Naive thymus-derived CD4-positive, alpha-beta T cell (primary cell): ENCODE measurements around the gene CLIC5. TPM values are rescaled to one million over a fixed set of nuclear protein-coding genes. Genes with fewer than 3 reads are reported as not detected.
A peak's percentile ranks its signal among the peaks of the same experiment; 100 is the strongest.

ENCODE experiments used
- ATAC-seq: fragments of 150-1000 bp; cut with Tn5 transposase; 2 replicates; pipeline ENCODE4 v1.10.0; 2021; ENCODE audit warnings: mild to moderate bottlenecking, moderate library complexity
- CTCF ChIA-PET: fragments of 350-600 bp; sonication (Branson Sonifier 250); formaldehyde crosslinking; loops from one replicate; lab custom pipeline; 2021; ENCODE audit warnings: antibody characterized with exemption; lab: Charles Lee
- POLR2A ChIA-PET: fragments of 350-600 bp; sonication (Branson Sonifier 250); formaldehyde crosslinking; loops from one replicate; lab custom pipeline; 2021; ENCODE audit warnings: antibody characterized with exemption, inconsistent platforms; lab: Charles Lee
- DNase-seq, 9 donors: peaks; one replicate each; pipeline versions ENCODE4 v3.0.0 to v3.0.0-alpha.2; 2020 to 2022; ENCODE audit warnings: mixed read lengths in 1 of 9
- H3K27ac ChIP-seq: one replicate; pipeline ENCODE4 v1.7.0; 2013; ENCODE audit warnings: mild to moderate bottlenecking, low read depth, low read length, moderate library complexity
- H3K27me3 ChIP-seq, 2 donors: one replicate each; pipeline ENCODE4 v1.7.0; 2013; ENCODE audit warnings: low read length in 2 of 2, mild to moderate bottlenecking in 2 of 2, moderate library complexity in 2 of 2; ENCODE audit not compliant: control insufficient read depth in 2 of 2, insufficient read depth in 2 of 2
- H3K36me3 ChIP-seq, 3 experiments: 1 replicate in 2 of 3; 2 replicates in 1 of 3; pipeline ENCODE4 v1.7.0; 2013; ENCODE audit warnings: low read length in 3 of 3, mild to moderate bottlenecking in 3 of 3, moderate library complexity in 1 of 3; ENCODE audit not compliant: insufficient read depth in 3 of 3, control insufficient read depth in 2 of 3
- H3K4me1 ChIP-seq, 2 donors: one replicate each; pipeline ENCODE4 v1.7.0; 2013; ENCODE audit warnings: low read length in 2 of 2, mild to moderate bottlenecking in 2 of 2, moderate library complexity in 1 of 2; ENCODE audit not compliant: control insufficient read depth in 2 of 2, insufficient read depth in 2 of 2
- H3K4me3 ChIP-seq: 2 replicates; pipeline ENCODE4 v1.7.0; 2013; ENCODE audit warnings: mild to moderate bottlenecking, low read length
- H3K9me3 ChIP-seq, 3 experiments: 1 replicate in 2 of 3; 2 replicates in 1 of 3; pipeline ENCODE4 v1.7.0; 2013; ENCODE audit warnings: low read length in 3 of 3; ENCODE audit not compliant: control insufficient read depth in 2 of 3
- H3K27ac Mint-ChIP-seq, 9 donors: one replicate each; pipeline ENCODE4 v1.8.0; 2020 to 2022; ENCODE audit warnings: mixed read lengths in 9 of 9, mild to moderate bottlenecking in 8 of 9, moderate library complexity in 5 of 9, inconsistent platforms in 2 of 9
- H3K27me3 Mint-ChIP-seq, 5 donors: one replicate each; pipeline ENCODE4 v1.8.0; 2021 to 2022; ENCODE audit warnings: mixed read lengths in 5 of 5, mild to moderate bottlenecking in 1 of 5
- H3K36me3 Mint-ChIP-seq, 5 donors: one replicate each; pipeline ENCODE4 v1.8.0; 2020 to 2022; ENCODE audit warnings: mixed read lengths in 5 of 5, mild to moderate bottlenecking in 3 of 5, inconsistent platforms in 1 of 5
- H3K4me1 Mint-ChIP-seq, 7 donors: one replicate each; pipeline ENCODE4 v1.8.0; 2020 to 2022; ENCODE audit warnings: mixed read lengths in 7 of 7, mild to moderate bottlenecking in 3 of 7, inconsistent platforms in 1 of 7
- H3K4me3 Mint-ChIP-seq, 10 donors: one replicate each; pipeline ENCODE4 v1.8.0; 2020 to 2022; ENCODE audit warnings: mild to moderate bottlenecking in 10 of 10, mixed read lengths in 10 of 10, moderate library complexity in 6 of 10, inconsistent platforms in 2 of 10
- H3K9me3 Mint-ChIP-seq, 11 donors: one replicate each; pipeline ENCODE4 v1.8.0; 2020 to 2022; ENCODE audit warnings: mixed read lengths in 11 of 11, mild to moderate bottlenecking in 4 of 11, inconsistent platforms in 1 of 11, moderate library complexity in 1 of 11
- intact Hi-C, 2 donors: fragments of 100-400 bp; cut with micrococcal nuclease; formaldehyde crosslinking; loops; one replicate each; pipeline ENCODE4 v1.15.1; 2023
- polyA plus RNA-seq, 2 donors: library from polyadenylated mRNA; unstranded; fragments of 300-500 nt; fragmentation: Illumina TruSeq; gene quantifications; one replicate each; pipeline ENCODE4 v1.2.3, GENCODE V29; 2021
- total RNA-seq, 6 experiments: library from RNA in 5 of 6; stranded (reverse) in 5 of 6; gene quantifications; 1 replicate in 5 of 6; 2 replicates in 1 of 6; pipeline ENCODE4 v1.2.3 and lab custom pipeline; 2021 to 2026

The CLIC5 gene
- total RNA-seq (1 to 10 TPM; 1.1 to 4.1 (median 3.2) TPM), polyA plus RNA-seq (under 1 TPM; 0.41 to 0.45 TPM), total RNA-seq (lab: John Stamatoyannopoulos, UW) (1.2 reads per million)

DNA sequence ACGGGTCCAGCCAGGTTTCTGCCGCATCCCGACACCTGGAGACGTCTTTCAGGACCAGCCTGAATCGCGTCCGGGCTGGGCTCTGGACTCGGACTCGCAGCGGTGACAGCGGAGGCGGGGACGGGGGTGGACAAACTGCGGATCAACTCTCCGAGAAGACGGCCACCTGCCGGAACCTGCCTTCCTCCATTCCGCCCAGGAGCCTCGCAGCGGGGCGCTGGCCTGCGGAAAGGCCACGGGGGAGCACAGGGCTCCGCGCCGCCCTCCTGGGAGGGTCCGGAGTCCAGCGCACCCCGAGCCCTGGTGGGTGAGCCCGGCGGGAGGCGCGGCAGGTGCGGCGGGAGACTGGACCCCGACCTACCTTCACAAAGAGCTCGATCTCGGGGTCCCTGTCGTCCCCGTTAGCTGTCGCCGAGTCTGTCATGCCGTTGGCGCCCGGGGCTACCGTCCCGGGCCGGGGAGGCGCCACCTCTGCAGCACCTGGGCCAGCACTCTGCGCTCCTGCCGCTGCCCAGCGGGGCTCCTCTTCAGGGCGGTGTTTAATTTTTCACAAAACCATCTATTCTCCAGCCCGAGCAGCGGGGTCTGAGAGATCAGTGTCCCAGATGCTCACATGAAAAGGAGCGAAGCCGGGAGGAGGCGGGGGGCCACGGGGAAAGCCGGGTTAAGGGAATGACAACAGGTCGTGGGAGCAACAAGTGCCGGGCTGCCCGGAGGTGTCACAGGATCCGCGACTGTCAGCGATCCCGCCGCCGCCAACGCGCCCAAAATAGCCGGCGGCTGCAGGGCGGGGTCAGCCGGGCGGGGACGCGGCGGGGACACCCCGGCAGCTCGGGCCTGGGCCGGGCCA is at the start of gene CLIC5:
CLIC5 (minus strand) TSS at position 742 of the 850 bp plus-strand sequence; CDS start at position 424, 318 bp downstream.
- no peaks in the 10 kb centered on the region for H3K9me3 ChIP-seq
- H3K27me3 Mint-ChIP-seq, result peaks cover 0 to 37% (median 22%) of the 10 kb centered on the region in 5 donors
- H3K27ac ChIP-seq, result peak within 1 kb of the TSS; percentile 64
- intact Hi-C loops, result loop anchor here (2.0 to 10.0 kb wide), 3 partner anchors 113 to 1011 kb away; partner anchors contain the start of gene ENPP4 (in 2 of the 2)
- DNase-seq, result peak in 7 of 9 donors; percentile 13 to 56 (median 25)
- H3K4me3 Mint-ChIP-seq, result peak within 1 kb of the TSS; percentile 85 to 93 (median 88)
- H3K4me1 Mint-ChIP-seq, result peaks cover 37 to 56% (median 54%) of the 10 kb centered on the region in 7 donors
- peak within 1 kb of the TSS; percentile 70 to 97 (median 91) for H3K27ac Mint-ChIP-seq
- no peaks in the 10 kb centered on the region for H3K36me3 ChIP-seq
- no peaks in the 10 kb centered on the region for H3K27me3 ChIP-seq
- peaks cover 0 to 7% (median 0%) of the 10 kb centered on the region in 11 donors for H3K9me3 Mint-ChIP-seq
- peaks cover 0 to 13% (median 0%) of the 10 kb centered on the region in 5 donors for H3K36me3 Mint-ChIP-seq
- POLR2A ChIA-PET, result no interaction called here
- ATAC-seq, result peak; percentile 28
- peak within 1 kb of the TSS; percentile 57 for H3K4me3 ChIP-seq
- CTCF ChIA-PET, result no interaction called here
- H3K4me1 ChIP-seq, result peaks cover 36 to 39% of the 10 kb centered on the region in 2 donors

- ChIA-PET CTCF (no interaction called here), POLR2A (no interaction called here)
- no peak for ATAC-seq
- intact Hi-C loops, result no loop called here
- Mint-ChIP-seq H3K36me3 (peaks cover 0 to 4% (median 0%) of the 10 kb centered on the region in 5 donors), H3K4me3 (no peak overlapping the region), H3K27ac (no peak overlapping the region), H3K9me3 (peaks cover 0 to 10% (median 0%) of the 10 kb centered on the region in 11 donors), H3K27me3 (peaks cover 6 to 22% (median 9%) of the 10 kb centered on the region in 5 donors), H3K4me1 (no peaks in the 10 kb centered on the region)
- DNase-seq, result no peak
- Histone ChIP-seq H3K36me3 (no peaks in the 10 kb centered on the region), H3K27ac (no peak overlapping the region), H3K4me3 (no peak overlapping the region), H3K9me3 (no peaks in the 10 kb centered on the region), H3K4me1 (peaks cover 0 to 5% of the 10 kb centered on the region in 2 donors), H3K27me3 (no peaks in the 10 kb centered on the region)
Measured at GRCh38 chr6:46062991-46063390, 47.3 kb upstream of the CLIC5 start.

GRCh38 chr6:46062312-46062711 is 46.7 kb upstream of the CLIC5 start:
- ChIA-PET CTCF (no interaction called here), POLR2A (no interaction called here)
- no peak overlapping the region for H3K27ac ChIP-seq
- no peaks in the 10 kb centered on the region for H3K9me3 ChIP-seq
- no peak for ATAC-seq
- H3K4me1 ChIP-seq, result peaks cover 0 to 5% of the 10 kb centered on the region in 2 donors
- Mint-ChIP-seq H3K4me3 (no peak overlapping the region), H3K4me1 (no peaks in the 10 kb centered on the region), H3K27me3 (peaks cover 6 to 29% (median 14%) of the 10 kb centered on the region in 5 donors), H3K9me3 (peaks cover 0 to 10% (median 0%) of the 10 kb centered on the region in 11 donors), H3K27ac (no peak overlapping the region), H3K36me3 (peaks cover 0 to 4% (median 0%) of the 10 kb centered on the region in 5 donors)
- no peak overlapping the region for H3K4me3 ChIP-seq
- H3K36me3 ChIP-seq, result no peaks in the 10 kb centered on the region
- no peak for DNase-seq
- intact Hi-C loops, result no loop called here
- H3K27me3 ChIP-seq, result no peaks in the 10 kb centered on the region

GRCh38 chr6:46061497-46061896 is 45.8 kb upstream of the CLIC5 start:
- H3K36me3 Mint-ChIP-seq, result peaks cover 0 to 4% (median 0%) of the 10 kb centered on the region in 5 donors
- H3K9me3 Mint-ChIP-seq, result peaks cover 0 to 10% (median 0%) of the 10 kb centered on the region in 11 donors
- intact Hi-C loops, result no loop called here
- no peaks in the 10 kb centered on the region for H3K9me3 ChIP-seq
- no peak overlapping the region for H3K4me3 ChIP-seq
- peaks cover 0 to 5% of the 10 kb centered on the region in 2 donors for H3K4me1 ChIP-seq
- H3K36me3 ChIP-seq, result no peaks in the 10 kb centered on the region
- H3K27me3 Mint-ChIP-seq, result peaks cover 2 to 30% (median 18%) of the 10 kb centered on the region in 5 donors
- H3K27ac Mint-ChIP-seq, result no peak overlapping the region
- no peaks in the 10 kb centered on the region for H3K27me3 ChIP-seq
- DNase-seq (no peak), ATAC-seq (no peak)
- H3K27ac ChIP-seq, result no peak overlapping the region
- ChIA-PET CTCF (interaction anchor here (0.6 kb wide), 1 partner anchor 51 kb away, joined by 3 read pairs; no protein-coding TSS in a partner anchor), POLR2A (no interaction called here)
- H3K4me3 Mint-ChIP-seq, result no peak overlapping the region
- H3K4me1 Mint-ChIP-seq, result no peaks in the 10 kb centered on the region

GRCh38 chr6:46059608-46060007 is 43.9 kb upstream of the CLIC5 start:
- CTCF ChIA-PET, result no interaction called here

GRCh38 chr6:46058951-46059350 is 43.3 kb upstream of the CLIC5 start:
- H3K36me3 Mint-ChIP-seq, result peaks cover 0 to 4% (median 0%) of the 10 kb centered on the region in 5 donors
- no peak overlapping the region for H3K27ac Mint-ChIP-seq
- peaks cover 0 to 25% (median 16%) of the 10 kb centered on the region in 5 donors for H3K27me3 Mint-ChIP-seq
- Histone ChIP-seq H3K36me3 (no peaks in the 10 kb centered on the region), H3K9me3 (no peaks in the 10 kb centered on the region), H3K4me1 (peaks cover 0 to 5% of the 10 kb centered on the region in 2 donors), H3K27me3 (no peaks in the 10 kb centered on the region), H3K27ac (no peak overlapping the region), H3K4me3 (no peak overlapping the region)
- ChIA-PET CTCF (no interaction called here), POLR2A (no interaction called here)
- H3K9me3 Mint-ChIP-seq, result peaks cover 0 to 14% (median 0%) of the 10 kb centered on the region in 11 donors
- peaks cover 0 to 5% (median 0%) of the 10 kb centered on the region in 7 donors for H3K4me1 Mint-ChIP-seq
- intact Hi-C loops, result no loop called here
- H3K4me3 Mint-ChIP-seq, result no peak overlapping the region
- ATAC-seq (no peak), DNase-seq (no peak)

More at GRCh38 chr6:46059608-46060007, 43.9 kb upstream of the CLIC5 start:
- H3K9me3 Mint-ChIP-seq, result peaks cover 0 to 14% (median 0%) of the 10 kb centered on the region in 11 donors
- DNase-seq (no peak), ATAC-seq (no peak)
- intact Hi-C loops, result no loop called here
- H3K27me3 ChIP-seq, result no peaks in the 10 kb centered on the region
- no peak overlapping the region for H3K27ac Mint-ChIP-seq
- H3K4me1 Mint-ChIP-seq, result no peaks in the 10 kb centered on the region
- POLR2A ChIA-PET, result no interaction called here
- H3K27me3 Mint-ChIP-seq, result peaks cover 0 to 27% (median 16%) of the 10 kb centered on the region in 5 donors
- no peaks in the 10 kb centered on the region for H3K9me3 ChIP-seq
- no peak overlapping the region for H3K4me3 Mint-ChIP-seq
- H3K4me1 ChIP-seq, result peaks cover 0 to 5% of the 10 kb centered on the region in 2 donors
- no peaks in the 10 kb centered on the region for H3K36me3 ChIP-seq
- H3K36me3 Mint-ChIP-seq, result peaks cover 0 to 4% (median 0%) of the 10 kb centered on the region in 5 donors
- no peak overlapping the region for H3K27ac ChIP-seq
- no peak overlapping the region for H3K4me3 ChIP-seq
